H1 (cell line): ENCODE data around the gene METTL9. TPM values are rescaled to one million over a fixed set of nuclear protein-coding genes. Genes with fewer than 3 reads are reported as not detected.

Source experiments
- ASH2L ChIP-seq: fragments of 200-600, 300-600 bp; sonication (generic); IDR thresholded peaks from one replicate; pipeline ENCODE4 v1.7.1; 2017; ENCODE audit warnings: low read length
- BRCA1 ChIP-seq: IDR thresholded peaks from 2 replicates; pipeline ENCODE4 v1.6.1; 2012; ENCODE audit warnings: low read depth, low read length, improper control_type of control experiment
- JUND ChIP-seq: IDR thresholded peaks from 2 replicates; pipeline ENCODE4 v1.6.1; 2011; ENCODE audit warnings: mild to moderate bottlenecking, improper control_type of control experiment, low read length
- NANOG ChIP-seq: IDR thresholded peaks from 2 replicates; pipeline ENCODE4 v1.6.1; 2011; ENCODE audit warnings: low read length, low read depth, mild to moderate bottlenecking, inconsistent platforms; ENCODE audit not compliant: insufficient read depth, poor library complexity, severe bottlenecking
- RNF2 ChIP-seq: fragments of 200-900, 300-1000 bp; sonication (generic); IDR thresholded peaks from 2 replicates; pipeline ENCODE4 v1.7.1; 2016; ENCODE audit warnings: borderline replicate concordance, low read depth, mild to moderate bottlenecking, antibody characterized with exemption, low read length; ENCODE audit not compliant: poor library complexity, severe bottlenecking; ENCODE audit errors: missing control alignments
- SP4 ChIP-seq: IDR thresholded peaks from 2 replicates; pipeline ENCODE4 v1.6.1; 2012; ENCODE audit warnings: low read length, inconsistent platforms
- polyA plus RNA-seq, 7 experiments: library from polyadenylated mRNA; depleted of rRNA in 3 of 7; stranded (reverse) in 5 of 7; unstranded in 2 of 7; fragments of >200 nt in 5 of 7; fragments of 200-250 nt in 2 of 7; gene quantifications; 1 replicate in 5 of 7; 2 replicates in 1 of 7; 4 replicates in 1 of 7; pipeline versions ENCODE4 v1.2.1 to v1.2.3, GENCODE V29; 2011 to 2013; ENCODE audit warnings: missing spikeins in 2 of 7, mixed read lengths in 2 of 7
- total RNA-seq: library from RNA; stranded (reverse); fragmentation: NEBNext Ultra II Directional; extraction: Animal tissue kit (Norgen Biotek cat#: 25700); gene quantifications from 2 replicates; pipeline ENCODE4 v1.2.1, GENCODE V29; 2021
- TF ChIP-seq, protein P1 (sequence below): IDR thresholded peaks from 2 replicates; pipeline ENCODE4 v1.6.1; 2012; ENCODE audit warnings: low read length, inconsistent platforms
- TF ChIP-seq, protein P2 (sequence below): IDR thresholded peaks from 2 replicates; pipeline ENCODE4 v1.6.1; 2012; ENCODE audit warnings: inconsistent platforms

METTL9 gene
- total and polyA plus RNA-seq, 2 of the 8 experiments (the other 6 are each of a cell fraction or from before 2014, with no cell fraction given), result 45.4 to 112 TPM

DNA sequence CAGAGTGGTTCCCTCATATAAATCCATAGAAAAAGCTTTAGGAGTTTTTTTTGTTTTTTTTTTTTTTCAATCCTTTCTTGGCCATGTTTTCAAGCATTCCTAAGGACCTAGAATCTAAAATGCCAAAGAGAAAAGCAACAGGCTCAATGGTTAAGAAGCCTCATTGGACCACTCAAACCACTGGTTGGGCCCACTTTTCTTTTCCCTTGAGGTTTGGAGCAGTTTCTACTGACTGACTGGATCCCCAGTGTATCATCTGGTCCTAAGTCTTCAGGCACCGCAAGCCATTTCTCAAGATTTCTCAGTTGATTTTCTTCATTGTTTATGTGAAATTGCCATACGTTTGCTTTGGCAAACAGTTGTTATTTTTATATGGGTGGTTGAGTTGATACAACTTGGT, 14.4 kb downstream of the METTL9 start (continued):
- TF ChIP-seq, protein P1, sequence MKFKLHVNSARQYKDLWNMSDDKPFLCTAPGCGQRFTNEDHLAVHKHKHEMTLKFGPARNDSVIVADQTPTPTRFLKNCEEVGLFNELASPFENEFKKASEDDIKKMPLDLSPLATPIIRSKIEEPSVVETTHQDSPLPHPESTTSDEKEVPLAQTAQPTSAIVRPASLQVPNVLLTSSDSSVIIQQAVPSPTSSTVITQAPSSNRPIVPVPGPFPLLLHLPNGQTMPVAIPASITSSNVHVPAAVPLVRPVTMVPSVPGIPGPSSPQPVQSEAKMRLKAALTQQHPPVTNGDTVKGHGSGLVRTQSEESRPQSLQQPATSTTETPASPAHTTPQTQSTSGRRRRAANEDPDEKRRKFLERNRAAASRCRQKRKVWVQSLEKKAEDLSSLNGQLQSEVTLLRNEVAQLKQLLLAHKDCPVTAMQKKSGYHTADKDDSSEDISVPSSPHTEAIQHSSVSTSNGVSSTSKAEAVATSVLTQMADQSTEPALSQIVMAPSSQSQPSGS, result no peak
- no peak for TF ChIP-seq ASH2L
- TF ChIP-seq JUND, result no peak
- no peak for TF ChIP-seq NANOG
- TF ChIP-seq SP4, result no peak
- TF ChIP-seq, protein P2, sequence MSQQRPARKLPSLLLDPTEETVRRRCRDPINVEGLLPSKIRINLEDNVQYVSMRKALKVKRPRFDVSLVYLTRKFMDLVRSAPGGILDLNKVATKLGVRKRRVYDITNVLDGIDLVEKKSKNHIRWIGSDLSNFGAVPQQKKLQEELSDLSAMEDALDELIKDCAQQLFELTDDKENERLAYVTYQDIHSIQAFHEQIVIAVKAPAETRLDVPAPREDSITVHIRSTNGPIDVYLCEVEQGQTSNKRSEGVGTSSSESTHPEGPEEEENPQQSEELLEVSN, result no peak
- no peak for TF ChIP-seq RNF2
- no peak for TF ChIP-seq BRCA1
